Esophagus muscularis mucosa (tissue), 4 donors: ENCODE data around the gene ENOX1. TPM values are rescaled to one million over a fixed set of nuclear protein-coding genes. Genes with fewer than 3 reads are reported as not detected.

Experiments
- DNase-seq: peaks from one replicate; pipeline ENCODE4 v3.0.0-alpha.2; 2017; ENCODE audit errors: extremely low spot score
- H3K27ac ChIP-seq, 4 donors: fragments of 200-600 bp; sonication (generic); replicated peaks in 1 of 4; 1 replicate in 3 of 4; 2 replicates in 1 of 4; pipeline ENCODE4 v1.5.1; 2016 to 2019; ENCODE audit warnings: mild to moderate bottlenecking in 1 of 4
- H3K27me3 ChIP-seq, 4 donors: fragments of 200-600 bp; sonication (generic); one replicate each; pipeline versions ENCODE4 v1.5.1 to v1.6.0; 2016 to 2019
- H3K36me3 ChIP-seq, 4 donors: fragments of 200-600 bp; sonication (generic); one replicate each; pipeline ENCODE4 v1.5.1; 2016 to 2019
- H3K4me1 ChIP-seq, 4 donors: fragments of 200-600 bp; sonication (generic); one replicate each; pipeline ENCODE4 v1.5.1; 2016 to 2019
- H3K4me3 ChIP-seq, 4 donors: fragments of 200-600 bp; sonication (generic); 1 replicate in 2 of 4; 2 replicates in 2 of 4; pipeline ENCODE4 v1.5.1; 2016 to 2019; ENCODE audit warnings: mild to moderate bottlenecking in 4 of 4, moderate library complexity in 1 of 4
- H3K9me3 ChIP-seq, 4 donors: fragments of 200-600 bp; sonication (generic); 1 replicate in 3 of 4; 2 replicates in 1 of 4; pipeline ENCODE4 v1.5.1; 2016 to 2019
- EP300 ChIP-seq: sonication (generic); formaldehyde crosslinking; IDR thresholded peaks from one replicate; pipeline ENCODE4 v1.6.1; 2017; ENCODE audit warnings: antibody characterized with exemption
- POLR2A ChIP-seq: fragments of 450-650 bp; IDR thresholded peaks from one replicate; pipeline ENCODE4 v1.6.1; 2017; ENCODE audit warnings: antibody characterized with exemption, moderate library complexity, mild to moderate bottlenecking, low read depth
- POLR2AphosphoS5 ChIP-seq, 2 donors: sonication (generic); formaldehyde crosslinking; IDR thresholded peaks; one replicate each; pipeline ENCODE4 v1.6.1; 2017; ENCODE audit warnings: antibody characterized with exemption in 2 of 2
- WGBS: methylation state at CpG from one replicate; pipeline ENCODE4 v1.1.5; 2018; 5-methylcytosine and 5-hydroxymethylcytosine counted together
- intact Hi-C: fragments of 100-400 bp; cut with DNase I; formaldehyde crosslinking; loops from one replicate; pipeline ENCODE4 v1.15.1; 2023
- total RNA-seq, 4 donors: library from RNA; depleted of rRNA; stranded (reverse); fragments of >200 nt; gene quantifications; one replicate each; pipeline versions ENCODE4 v1.1.0 to v1.2.1, GENCODE V29; 2016
- TF ChIP-seq, protein P1 (sequence below), 3 experiments: fragments of 200-600 bp in 2 of 3; fragments of 450-650 bp in 1 of 3; sonication (generic) in 2 of 3; IDR thresholded peaks; one replicate each; pipeline ENCODE4 v1.5.1; 2017 to 2019; ENCODE audit warnings: antibody characterized with exemption in 3 of 3, mild to moderate bottlenecking in 2 of 3, moderate library complexity in 1 of 3

The ENOX1 gene
- total RNA-seq, 4 donors from 2014 or later: 9.3 to 14.1 (median 12.4) TPM

DNA sequence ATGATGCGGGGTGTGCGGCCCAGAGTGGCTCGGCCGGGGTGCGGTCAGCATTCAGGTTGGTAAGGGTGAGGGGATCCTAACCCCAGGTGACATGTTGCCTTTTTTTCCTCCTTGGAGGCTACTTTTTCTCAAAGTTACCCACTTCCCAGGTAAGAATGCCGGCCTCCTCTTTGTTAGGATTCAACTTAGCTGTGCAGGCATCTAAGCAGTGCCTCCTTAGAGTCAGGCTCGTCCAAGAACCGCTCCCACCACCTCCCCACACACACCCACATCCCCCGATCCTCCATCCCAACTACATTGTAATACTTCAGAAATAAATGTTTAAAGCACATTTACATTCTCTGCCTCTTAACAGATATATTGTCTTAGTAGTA lies 733 bp upstream of the ENOX1 start:
- peaks cover 28 to 57% (median 55%) of the 10 kb centered on the region in 4 donors for H3K4me1 ChIP-seq
- H3K4me3 ChIP-seq: peak overlapping the region; percentile 68 to 89 (median 76)
- peak overlapping the region; percentile 86 to 96 (median 91) for H3K27ac ChIP-seq
- 15% methylated on average over 9 of the region's 9 CpGs for WGBS
- TF ChIP-seq POLR2A (no peak), POLR2AphosphoS5 (IDR thresholded peaks at IDR 0.05) (no peak), EP300 (no peak)
- TF ChIP-seq, protein P1, sequence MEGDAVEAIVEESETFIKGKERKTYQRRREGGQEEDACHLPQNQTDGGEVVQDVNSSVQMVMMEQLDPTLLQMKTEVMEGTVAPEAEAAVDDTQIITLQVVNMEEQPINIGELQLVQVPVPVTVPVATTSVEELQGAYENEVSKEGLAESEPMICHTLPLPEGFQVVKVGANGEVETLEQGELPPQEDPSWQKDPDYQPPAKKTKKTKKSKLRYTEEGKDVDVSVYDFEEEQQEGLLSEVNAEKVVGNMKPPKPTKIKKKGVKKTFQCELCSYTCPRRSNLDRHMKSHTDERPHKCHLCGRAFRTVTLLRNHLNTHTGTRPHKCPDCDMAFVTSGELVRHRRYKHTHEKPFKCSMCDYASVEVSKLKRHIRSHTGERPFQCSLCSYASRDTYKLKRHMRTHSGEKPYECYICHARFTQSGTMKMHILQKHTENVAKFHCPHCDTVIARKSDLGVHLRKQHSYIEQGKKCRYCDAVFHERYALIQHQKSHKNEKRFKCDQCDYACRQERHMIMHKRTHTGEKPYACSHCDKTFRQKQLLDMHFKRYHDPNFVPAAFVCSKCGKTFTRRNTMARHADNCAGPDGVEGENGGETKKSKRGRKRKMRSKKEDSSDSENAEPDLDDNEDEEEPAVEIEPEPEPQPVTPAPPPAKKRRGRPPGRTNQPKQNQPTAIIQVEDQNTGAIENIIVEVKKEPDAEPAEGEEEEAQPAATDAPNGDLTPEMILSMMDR (IDR thresholded peaks at IDR 0.05): no peak
- H3K9me3 ChIP-seq: no peaks in the 10 kb centered on the region
- no peak for DNase-seq
- H3K27me3 ChIP-seq: peaks cover 0 to 4% (median 0%) of the 10 kb centered on the region in 4 donors
- no peaks in the 10 kb centered on the region for H3K36me3 ChIP-seq
- intact Hi-C loops: loop anchor here (5.0 to 10.0 kb wide), 3 partner anchors 125 to 523 kb away; no protein-coding TSS in a partner anchor

DNA sequence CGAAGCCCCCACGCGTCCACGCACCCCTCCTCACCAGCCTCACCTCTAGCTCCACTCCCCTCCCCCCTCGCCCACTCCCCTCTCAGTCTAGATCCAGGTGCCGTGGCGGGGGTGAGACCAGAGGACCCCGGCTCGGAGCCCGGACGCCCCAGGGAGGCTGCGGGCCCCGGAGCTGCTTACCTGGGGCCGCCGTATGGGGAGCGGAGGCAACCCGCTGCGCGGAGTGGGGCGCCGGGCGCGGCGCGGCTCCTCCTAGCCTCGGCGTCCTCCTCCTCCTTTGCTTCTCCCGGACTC lies 353 bp downstream of the ENOX1 start:
- 3% methylated on average over 7 of the region's 28 CpGs for whole genome bisulfite sequencing
- no peaks in the 10 kb centered on the region for H3K36me3 ChIP-seq
- no peak for DNase-seq
- H3K9me3 ChIP-seq: no peaks in the 10 kb centered on the region
- intact Hi-C loops: loop anchor here (5.0 to 10.0 kb wide), 3 partner anchors 124 to 522 kb away; no protein-coding TSS in a partner anchor
- peak overlapping the region; percentile 86 to 96 (median 91) for H3K27ac ChIP-seq
- no peak for TF ChIP-seq POLR2A
- TF ChIP-seq POLR2AphosphoS5 (IDR thresholded peaks at IDR 0.05): no peak
- no peak for TF ChIP-seq EP300
- H3K27me3 ChIP-seq: peaks cover 0 to 4% (median 0%) of the 10 kb centered on the region in 4 donors
- H3K4me3 ChIP-seq: peak overlapping the region; percentile 68 to 89 (median 76)
- H3K4me1 ChIP-seq: peaks cover 28 to 60% (median 56%) of the 10 kb centered on the region in 4 donors

DNA sequence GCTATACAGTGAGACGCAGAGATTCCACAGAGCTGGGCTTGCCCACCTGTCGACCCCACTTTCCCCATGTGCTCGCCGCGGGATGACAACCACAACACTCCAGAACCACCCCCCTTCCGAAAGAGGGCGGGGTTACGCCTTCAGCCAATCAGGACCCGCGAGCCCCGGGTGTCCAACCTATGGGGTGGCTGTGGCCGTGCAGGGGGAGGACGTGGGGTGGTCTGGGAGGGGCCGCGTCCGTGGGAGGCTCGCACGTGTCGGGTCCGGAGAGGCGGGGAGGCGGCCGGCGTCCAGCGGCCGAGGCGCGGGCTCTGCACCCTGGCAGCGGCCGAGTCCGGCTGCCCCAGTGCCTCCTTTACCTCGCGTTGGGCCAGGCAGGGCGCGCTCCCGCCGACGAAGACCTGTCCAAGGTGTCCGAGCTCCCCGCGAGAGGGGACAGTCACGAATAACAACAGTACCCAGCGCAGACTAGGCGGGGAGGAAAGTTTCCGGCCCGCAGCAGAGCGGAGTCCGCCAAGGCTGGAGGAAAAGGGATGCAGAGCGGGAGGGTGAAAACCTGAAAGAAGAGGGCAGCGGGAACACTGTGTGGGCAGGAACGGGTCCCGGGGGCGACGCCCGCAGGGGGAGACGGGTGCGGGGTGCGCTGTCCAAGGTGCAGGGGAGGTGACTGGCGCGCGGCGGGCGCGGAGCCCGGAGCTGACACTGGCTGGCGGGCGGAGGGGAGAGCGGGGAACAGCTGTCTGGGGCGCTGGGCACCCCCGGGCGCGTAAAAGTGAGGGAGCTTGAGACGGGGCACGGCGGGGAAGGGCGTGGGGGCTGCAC lies 911 bp downstream of the ENOX1 start:
- peak; percentile 44 to 65 for TF ChIP-seq POLR2AphosphoS5 (IDR thresholded peaks at IDR 0.05)
- TF ChIP-seq, protein P1 (IDR thresholded peaks at IDR 0.05): no peak
- peak; percentile 95 for DNase-seq
- peaks cover 28 to 60% (median 56%) of the 10 kb centered on the region in 4 donors for H3K4me1 ChIP-seq
- no peaks in the 10 kb centered on the region for H3K9me3 ChIP-seq
- intact Hi-C loops: loop anchor here (5.0 to 10.0 kb wide), 3 partner anchors 124 to 521 kb away; no protein-coding TSS in a partner anchor
- H3K27ac ChIP-seq: peak overlapping the region; percentile 86 to 96 (median 91)
- H3K36me3 ChIP-seq: no peaks in the 10 kb centered on the region
- 2% methylated on average over 42 of the region's 76 CpGs for WGBS
- peak overlapping the region; percentile 68 to 89 (median 76) for H3K4me3 ChIP-seq
- H3K27me3 ChIP-seq: peaks cover 0 to 4% (median 0%) of the 10 kb centered on the region in 4 donors

DNA sequence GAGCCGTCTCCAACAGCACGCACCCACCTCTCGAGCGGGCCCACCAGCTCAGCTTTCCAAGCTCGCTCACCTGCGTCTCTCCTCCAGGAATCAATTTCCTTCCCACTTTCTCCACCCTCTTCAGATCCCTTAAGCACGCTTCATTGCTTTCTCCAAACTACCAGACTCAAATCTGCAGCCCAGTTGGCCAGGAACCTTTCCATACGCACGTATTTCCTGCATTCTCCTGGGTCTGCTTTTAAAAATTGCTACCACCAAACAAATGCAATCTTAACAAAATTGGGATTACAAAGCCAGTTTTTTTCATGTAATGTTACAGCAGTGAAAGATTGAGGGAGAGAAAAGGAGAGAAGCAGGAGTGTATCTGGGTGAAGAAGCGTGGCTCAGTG lies 1.5 kb downstream of the ENOX1 start:
- WGBS: 39% methylated on average over 10 of the region's 10 CpGs
- H3K27me3 ChIP-seq: peaks cover 0 to 4% (median 0%) of the 10 kb centered on the region in 4 donors
- H3K4me3 ChIP-seq: peak overlapping the region; percentile 68 to 89 (median 76)
- DNase-seq: no peak
- TF ChIP-seq POLR2A (no peak), EP300 (no peak)
- intact Hi-C loops: loop anchor here (5.0 to 10.0 kb wide), 3 partner anchors 123 to 520 kb away; no protein-coding TSS in a partner anchor
- H3K4me1 ChIP-seq: peaks cover 28 to 60% (median 56%) of the 10 kb centered on the region in 4 donors
- H3K9me3 ChIP-seq: no peaks in the 10 kb centered on the region
- peak overlapping the region; percentile 86 to 96 (median 91) for H3K27ac ChIP-seq
- H3K36me3 ChIP-seq: no peaks in the 10 kb centered on the region

DNA sequence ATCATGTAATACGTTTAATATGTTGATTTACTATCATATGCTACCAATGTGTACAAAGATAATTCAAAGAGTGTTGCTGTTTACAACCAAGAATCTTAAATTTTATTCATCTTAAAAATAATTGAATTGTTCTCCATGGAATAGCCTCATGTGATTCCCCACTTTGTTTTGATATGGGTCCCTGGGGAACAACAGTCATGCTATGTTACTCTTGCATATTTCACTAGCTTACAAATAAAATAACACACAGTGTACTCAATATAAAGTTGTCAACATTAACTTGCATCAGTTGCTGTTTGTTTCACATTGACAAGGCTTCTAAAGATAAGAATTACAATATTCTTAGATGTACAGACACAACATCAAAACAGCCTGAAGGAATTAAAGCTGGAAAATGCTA lies 2.3 kb downstream of the ENOX1 start:
- Histone ChIP-seq H3K36me3 (no peaks in the 10 kb centered on the region), H3K27ac (peak overlapping the region; percentile 86 to 96 (median 91)), H3K4me1 (peaks cover 28 to 60% (median 56%) of the 10 kb centered on the region in 4 donors), H3K4me3 (peak overlapping the region; percentile 68 to 89 (median 76)), H3K27me3 (peaks cover 0 to 4% (median 0%) of the 10 kb centered on the region in 4 donors), H3K9me3 (no peaks in the 10 kb centered on the region)
- intact Hi-C loops: loop anchor here (10.0 kb wide), 1 partner anchor 520 kb away; no protein-coding TSS in a partner anchor
- DNase-seq: no peak
- TF ChIP-seq EP300 (no peak), POLR2A (no peak), POLR2AphosphoS5 (IDR thresholded peaks at IDR 0.05) (no peak)
- TF ChIP-seq, protein P1 (IDR thresholded peaks at IDR 0.05): no peak
- WGBS: 81% methylated on average over 1 of the region's 1 CpG
